Testis (tissue), 2 donors: Measurements from ENCODE around the gene AFAP1.

Source experiments
- CTCF ChIP-seq, 3 experiments: fragments of 450-650 bp in 2 of 3; fragments of 200-600 bp in 1 of 3; sonication (generic) in 1 of 3; IDR thresholded peaks; one replicate each; pipeline ENCODE4 v1.5.1; 2016 to 2019; ENCODE audit warnings: antibody characterized with exemption in 3 of 3, mild to moderate bottlenecking in 2 of 3, moderate library complexity in 1 of 3
- POLR2A ChIP-seq: fragments of 450-650 bp; IDR thresholded peaks from one replicate; pipeline ENCODE4 v1.6.1; 2017; ENCODE audit warnings: antibody characterized with exemption, mild to moderate bottlenecking, moderate library complexity

GRCh38 chr4:7727749-7728148 lies 211.9 kb downstream of the AFAP1 start:
- no peak for TF ChIP-seq CTCF (IDR thresholded peaks at IDR 0.05)
- TF ChIP-seq POLR2A, result no peak
